Measurements from ENCODE around the gene COG4. TPM values are rescaled to one million over a fixed set of nuclear protein-coding genes. Genes with fewer than 3 reads are reported as not detected.
"Not testable (repeated sequence)": the region's sequence is repeated elsewhere in the genome, so short reads cannot be mapped to it uniquely, and the experiment has no call there.

COG4 gene
- total RNA-seq, 1 experiment from 2014 or later = 35.5 TPM

GRCh38 chr16:70457446-70458166, 65.7 kb downstream of the COG4 start:
- no peak for DNase-seq (ENCODE audit: low read depth)

- no peak for DNase-seq (ENCODE audit: low read depth)
These were observed 67.4 kb downstream of the COG4 start for GRCh38 chr16:70455910-70456309.

- DNase-seq (ENCODE audit: low read depth) = peak; percentile 61
These were observed 68.9 kb downstream of the COG4 start, which contains the start of gene FCSK for GRCh38 chr16:70454222-70455034. FCSK (plus strand) TSS chr16:70454595; CDS start chr16:70463191, 8,596 bp downstream.

- peak; percentile 28 for DNase-seq (ENCODE audit: low read depth)
These were observed 69.5 kb downstream of the COG4 start for GRCh38 chr16:70453892-70454221.

GRCh38 chr16:70453117-70453891, 70.0 kb downstream of the COG4 start:
- DNase-seq (ENCODE audit: low read depth) = no peak

GRCh38 chr16:70451004-70451340, 72.4 kb downstream of the COG4 start:
- DNase-seq (ENCODE audit: low read depth) = not testable (repeated sequence)

- not testable (repeated sequence) for DNase-seq (ENCODE audit: low read depth)
These were observed 73.0 kb downstream of the COG4 start for GRCh38 chr16:70450142-70451003.

- no peak for DNase-seq (ENCODE audit: low read depth)
These were observed 75.3 kb downstream of the COG4 start for GRCh38 chr16:70448075-70448474.

GRCh38 chr16:70444249-70445063, 78.9 kb downstream of the COG4 start:
- no peak for DNase-seq (ENCODE audit: low read depth)

- no peak for DNase-seq (ENCODE audit: low read depth)
These were observed 81.0 kb downstream of the COG4 start for GRCh38 chr16:70442344-70442743.

- DNase-seq (ENCODE audit: low read depth) = no peak
These were observed 81.9 kb downstream of the COG4 start for GRCh38 chr16:70441406-70441990.

- no peak for DNase-seq (ENCODE audit: low read depth)
These were observed 83.2 kb downstream of the COG4 start for GRCh38 chr16:70440009-70440692.

- peak; percentile 95 for DNase-seq (ENCODE audit: low read depth)
These were observed 84.1 kb downstream of the COG4 start, which contains the start of gene ST3GAL2 for GRCh38 chr16:70438969-70439862. ST3GAL2 (minus strand) TSS chr16:70439100; CDS start chr16:70398530, 40,570 bp downstream.

- DNase-seq (ENCODE audit: low read depth) = no peak
These were observed 84.8 kb downstream of the COG4 start for GRCh38 chr16:70438585-70438968.

GRCh38 chr16:70437582-70438557, 85.5 kb downstream of the COG4 start:
- peak; percentile 65 for DNase-seq (ENCODE audit: low read depth)

GRCh38 chr16:70437017-70437581, 86.3 kb downstream of the COG4 start:
- DNase-seq (ENCODE audit: low read depth) = peak; percentile 89

Data from Daoy (cell line).